C4-2B (cell line): Measurements from ENCODE around the gene CBARP.

Source experiments
- H3K27ac ChIP-seq: fragments of 450-650 bp; 2 replicates; pipeline ENCODE4 v1.5.1; 2017
- CTCF ChIP-seq: fragments of 450-650 bp; conservative IDR thresholded peaks from 2 replicates; pipeline ENCODE4 v1.5.1; 2017; ENCODE audit warnings: mild to moderate bottlenecking
- ZFX ChIP-seq: fragments of 450-650 bp; IDR thresholded peaks from 2 replicates; pipeline ENCODE4 v1.6.1; 2017

Gene CBARP

GRCh38 chr19:1270213-1270853 is 32.5 kb upstream of the CBARP start:
- TF ChIP-seq CTCF: no peak
- peak overlapping the region; percentile 94 for H3K27ac ChIP-seq

DNA sequence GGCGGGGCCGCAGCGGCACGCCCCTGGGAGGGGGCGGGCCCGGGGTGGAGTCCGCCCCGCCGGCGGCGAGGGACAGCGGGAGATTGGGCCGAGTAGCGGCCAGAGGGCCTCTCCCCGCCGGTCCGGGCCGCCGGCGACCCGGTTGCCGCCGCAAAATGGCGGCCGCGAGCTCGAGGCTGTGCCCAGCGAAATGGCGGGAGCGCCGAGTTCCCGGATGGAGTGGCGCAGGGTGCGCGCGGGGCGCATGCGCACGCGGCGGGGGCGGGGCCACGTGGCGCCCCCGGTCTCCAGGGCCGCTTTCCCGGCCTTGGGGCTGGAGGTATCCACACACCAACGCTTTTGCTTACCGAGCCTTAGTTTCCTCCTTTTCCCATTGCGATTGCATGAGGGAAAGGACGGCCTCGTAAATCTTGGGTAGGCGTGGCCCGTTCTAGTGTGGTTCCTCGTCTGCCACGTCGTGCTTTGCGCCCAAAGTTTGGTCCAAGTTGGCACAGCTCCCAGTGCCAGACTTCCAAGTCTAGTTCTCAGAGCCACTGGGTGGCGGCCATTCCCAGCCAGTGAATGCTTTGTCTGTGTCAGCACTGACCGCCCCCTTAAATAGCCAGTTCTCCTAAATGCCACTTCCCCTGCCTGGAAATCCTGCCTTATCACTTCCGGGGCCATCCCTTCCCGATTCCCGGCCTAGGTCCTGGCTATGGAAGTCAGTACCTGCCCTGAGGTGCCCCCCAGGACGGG is 31.8 kb upstream of the CBARP start:
- TF ChIP-seq ZFX (peak; percentile 77), CTCF (no peak; the same call in 1 of the 2 replicates)
- H3K27ac ChIP-seq: peak overlapping the region; percentile 94

GRCh38 chr19:1269065-1269477 is 31.3 kb upstream of the CBARP start, which contains the start of gene CIRBP:
TSS of gene CIRBP (plus strand) at chr19:1269332. CDS start at chr19:1270934, 1,602 bp downstream.
- peak within 1 kb of the TSS; percentile 94 for H3K27ac ChIP-seq
- no peak for TF ChIP-seq CTCF
- TF ChIP-seq ZFX: no peak

GRCh38 chr19:1268226-1269064 is 30.6 kb upstream of the CBARP start:
- peak overlapping the region; percentile 94 for H3K27ac ChIP-seq
- TF ChIP-seq ZFX: no peak
- no peak for TF ChIP-seq CTCF

DNA sequence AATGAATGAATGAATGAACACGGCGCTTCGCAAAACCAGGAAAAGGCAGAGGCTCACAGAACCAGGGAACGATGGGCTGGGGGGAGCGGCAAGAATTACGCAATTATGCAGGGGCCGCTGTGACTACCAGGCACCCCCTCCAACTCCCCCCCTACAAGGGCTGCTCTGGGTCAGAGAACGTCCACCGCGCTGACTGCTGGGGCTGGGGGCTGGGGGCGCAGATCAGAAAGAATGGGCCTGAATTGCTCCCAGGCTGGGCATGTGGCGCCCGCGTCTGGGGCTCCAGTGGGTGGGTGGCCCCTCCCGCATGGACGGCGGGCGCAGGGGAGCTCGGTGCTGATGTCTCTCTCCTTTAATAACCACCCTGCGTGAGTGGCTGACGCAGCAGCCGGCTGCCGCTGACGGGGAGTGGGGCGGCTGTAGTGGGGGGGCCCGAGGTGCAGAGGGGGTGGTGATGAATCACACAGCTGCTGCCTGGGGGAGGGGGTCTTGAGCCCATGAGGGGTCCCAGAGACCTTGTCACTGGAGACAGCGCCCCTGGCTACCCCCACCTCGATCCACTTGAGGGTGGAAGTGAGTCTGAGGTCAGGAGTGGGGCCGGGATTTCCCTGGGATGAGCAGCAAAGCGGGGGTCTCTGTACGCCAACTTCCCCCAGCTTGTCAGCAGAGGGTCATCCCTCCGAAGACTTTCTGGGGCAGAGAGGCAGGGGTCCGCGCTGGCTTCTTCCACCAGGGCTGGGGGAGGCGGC is 29.8 kb upstream of the CBARP start:
- H3K27ac ChIP-seq: peak overlapping the region; percentile 94
- TF ChIP-seq ZFX (no peak), CTCF (no peak)

GRCh38 chr19:1266916-1267476 is 29.2 kb upstream of the CBARP start:
- peak overlapping the region; percentile 94 for H3K27ac ChIP-seq
- TF ChIP-seq ZFX: no peak
- peak; percentile 98 for TF ChIP-seq CTCF
